GM23248 (cell line): Measurements from ENCODE around the gene ZNF407. TPM values are rescaled to one million over a fixed set of nuclear protein-coding genes. Genes with fewer than 3 reads are reported as not detected.

ENCODE experiments used
- DNase-seq: peaks from one replicate; pipeline ENCODE4 v3.0.0-alpha.2; 2015
- H2AFZ ChIP-seq: fragments of 200-600 bp; sonication (generic); 2 replicates; pipeline ENCODE4 v1.6.1; 2016; ENCODE audit warnings: antibody characterized with exemption
- H3F3A ChIP-seq: fragments of 200-600 bp; sonication (generic); 2 replicates; pipeline ENCODE4 v1.6.1; 2016; ENCODE audit warnings: mild to moderate bottlenecking, antibody characterized with exemption, mixed run types; ENCODE audit not compliant: insufficient read depth
- H3K27ac ChIP-seq: fragments of 200-600 bp; sonication (generic); 2 replicates; pipeline ENCODE4 v1.5.1; 2016; ENCODE audit warnings: mild to moderate bottlenecking
- H3K27me3 ChIP-seq: fragments of 200-600 bp; sonication (generic); replicated peaks from 2 replicates; pipeline ENCODE4 v1.6.1; 2016; ENCODE audit warnings: mild to moderate bottlenecking; ENCODE audit not compliant: insufficient read depth
- H3K36me3 ChIP-seq: fragments of 200-600 bp; sonication (generic); 2 replicates; pipeline ENCODE4 v1.6.1; 2016; ENCODE audit warnings: low read depth, mild to moderate bottlenecking
- H3K4me1 ChIP-seq: fragments of 200-600 bp; sonication (generic); 2 replicates; pipeline ENCODE4 v1.6.1; 2016; ENCODE audit warnings: mild to moderate bottlenecking; ENCODE audit not compliant: insufficient read depth
- H3K4me2 ChIP-seq: fragments of 200-600 bp; sonication (generic); one replicate; pipeline ENCODE4 v1.6.1; 2016; ENCODE audit warnings: mild to moderate bottlenecking; ENCODE audit not compliant: unreplicated experiment
- H3K4me3 ChIP-seq: fragments of 200-600 bp; sonication (generic); 2 replicates; pipeline ENCODE4 v1.5.1; 2016; ENCODE audit warnings: mild to moderate bottlenecking
- H3K79me2 ChIP-seq: fragments of 200-600 bp; sonication (generic); 2 replicates; pipeline ENCODE4 v1.6.1; 2016; ENCODE audit warnings: mild to moderate bottlenecking; ENCODE audit not compliant: insufficient read depth
- H3K9ac ChIP-seq: fragments of 200-600 bp; sonication (generic); 2 replicates; pipeline ENCODE4 v1.6.1; 2016; ENCODE audit warnings: mild to moderate bottlenecking
- H3K9me2 ChIP-seq: fragments of 200-600 bp; sonication (generic); 2 replicates; pipeline ENCODE4 v1.6.1; 2016; ENCODE audit warnings: mixed run types, mild to moderate bottlenecking, moderate library complexity; ENCODE audit not compliant: insufficient read depth
- H3K9me3 ChIP-seq: fragments of 200-600 bp; sonication (generic); one replicate; pipeline ENCODE4 v1.6.1; 2017; ENCODE audit warnings: low read depth
- H4K20me1 ChIP-seq: fragments of 200-600 bp; sonication (generic); 2 replicates; pipeline ENCODE4 v1.6.0; 2016; ENCODE audit not compliant: insufficient read depth
- EZH2 ChIP-seq: fragments of 200-600 bp; sonication (generic); IDR thresholded peaks from 2 replicates; pipeline ENCODE4 v1.6.1; 2018; ENCODE audit warnings: antibody characterized with exemption, mild to moderate bottlenecking; ENCODE audit not compliant: insufficient read depth, poor library complexity, severe bottlenecking
- EZH2phosphoT487 ChIP-seq: fragments of 200-600 bp; sonication (generic); IDR thresholded peaks from 2 replicates; pipeline ENCODE4 v1.6.1; 2018; ENCODE audit warnings: antibody characterized with exemption, moderate library complexity, mild to moderate bottlenecking, low read depth; ENCODE audit not compliant: insufficient read depth
- WGBS, 2 experiments: methylation state at CpG; one replicate each; pipeline ENCODE4 v1.1.6; 2015 to 2017; ENCODE audit warnings: low lambda C conversion rate in 2 of 2, low coverage in 1 of 2; ENCODE audit errors: missing lambda C conversion rate in 2 of 2; 5-methylcytosine and 5-hydroxymethylcytosine counted together
- in situ Hi-C: fragments of 300-500 bp; cut with MboI; formaldehyde crosslinking; loops from 2 replicates; pipeline ENCODE4 v1.15.0; 2020
- polyA plus RNA-seq: library from polyadenylated mRNA; unstranded; fragments of >200 nt; fragmentation: Nextera tagmentation; extraction: Ambion mirVana; gene quantifications from 2 replicates; pipeline ENCODE4 v1.2.1, GENCODE V29; 2016
- total RNA-seq: library from RNA; depleted of rRNA; stranded (reverse); fragments of >200 nt; shearing (Covaris generic); gene quantifications from 2 replicates; pipeline ENCODE4 v1.2.3, GENCODE V29; 2014

Gene ZNF407
- total and polyA plus RNA-seq, 2 experiments from 2014 or later, result 2.6 to 6.3 TPM

DNA sequence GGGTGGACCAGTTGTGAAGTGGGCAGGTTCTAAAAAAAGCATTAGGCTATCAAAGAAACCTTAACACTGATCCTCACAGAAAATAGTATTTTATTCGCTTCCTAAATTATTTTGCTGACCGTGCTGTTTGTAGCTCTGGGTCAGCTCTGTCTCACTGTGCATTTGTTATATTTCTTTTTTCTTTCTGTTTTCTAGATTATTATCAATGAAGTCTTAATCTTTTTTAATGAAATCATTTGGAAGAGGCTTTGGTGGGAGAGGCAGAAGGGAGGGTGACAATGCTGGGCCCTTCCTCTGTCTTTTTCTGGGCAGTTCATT lies 397.7 kb downstream of the ZNF407 start:
- peaks cover 12% of the 10 kb centered on the region for H3K4me1 ChIP-seq
- H3K9me2 ChIP-seq, result no peaks in the 10 kb centered on the region
- no peaks in the 10 kb centered on the region for H3K27me3 ChIP-seq
- H3F3A ChIP-seq, result no peaks in the 10 kb centered on the region
- no peaks in the 10 kb centered on the region for H4K20me1 ChIP-seq
- no peaks in the 10 kb centered on the region for H3K79me2 ChIP-seq
- H3K9me3 ChIP-seq, result no peaks in the 10 kb centered on the region
- H3K27ac ChIP-seq, result no peak overlapping the region
- H3K4me3 ChIP-seq, result no peak overlapping the region
- in situ Hi-C loops, result no loop called here
- no peak overlapping the region for H3K9ac ChIP-seq
- H3K4me2 ChIP-seq, result no peak overlapping the region
- H2AFZ ChIP-seq, result no peak overlapping the region
- 89 to 92% methylated on average over 2 of the region's 2 CpGs for WGBS, 2 experiments
- DNase-seq, result no peak
- H3K36me3 ChIP-seq, result no peaks in the 10 kb centered on the region
- no peak for TF ChIP-seq EZH2

DNA sequence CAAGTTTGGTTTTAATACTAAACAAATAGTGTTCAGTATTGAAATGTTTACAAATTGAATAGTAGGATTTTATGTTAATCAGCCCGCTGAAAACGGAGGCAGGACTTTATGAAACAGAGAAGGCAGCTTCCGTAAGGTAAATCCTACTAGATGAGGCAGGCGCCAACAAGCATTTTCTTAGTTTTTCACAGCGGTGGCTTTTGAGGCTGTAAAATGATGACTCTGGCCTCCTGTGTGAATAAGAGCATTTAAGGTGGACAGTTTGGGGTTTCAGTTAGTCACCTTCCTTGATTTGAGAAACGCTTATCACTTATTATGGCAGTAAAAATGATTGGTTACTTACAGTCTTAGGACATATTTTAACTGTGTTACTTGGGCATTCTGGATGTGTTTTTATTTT lies 398.4 kb downstream of the ZNF407 start:
- H3K9me2 ChIP-seq, result no peaks in the 10 kb centered on the region
- peaks cover 12% of the 10 kb centered on the region for H3K4me1 ChIP-seq
- DNase-seq, result no peak
- no peaks in the 10 kb centered on the region for H3K9me3 ChIP-seq
- no peaks in the 10 kb centered on the region for H4K20me1 ChIP-seq
- no peak overlapping the region for H3K9ac ChIP-seq
- WGBS, 2 experiments, result 98 to 99% methylated on average over 6 of the region's 6 CpGs
- H3K36me3 ChIP-seq, result no peaks in the 10 kb centered on the region
- no peaks in the 10 kb centered on the region for H3F3A ChIP-seq
- H3K27me3 ChIP-seq, result no peaks in the 10 kb centered on the region
- H3K4me3 ChIP-seq, result no peak overlapping the region
- no peak overlapping the region for H3K27ac ChIP-seq
- H3K4me2 ChIP-seq, result no peak overlapping the region
- H3K79me2 ChIP-seq, result no peaks in the 10 kb centered on the region
- no peak for TF ChIP-seq EZH2
- no peak for TF ChIP-seq EZH2phosphoT487
- H2AFZ ChIP-seq, result no peak overlapping the region
- in situ Hi-C loops, result no loop called here

DNA sequence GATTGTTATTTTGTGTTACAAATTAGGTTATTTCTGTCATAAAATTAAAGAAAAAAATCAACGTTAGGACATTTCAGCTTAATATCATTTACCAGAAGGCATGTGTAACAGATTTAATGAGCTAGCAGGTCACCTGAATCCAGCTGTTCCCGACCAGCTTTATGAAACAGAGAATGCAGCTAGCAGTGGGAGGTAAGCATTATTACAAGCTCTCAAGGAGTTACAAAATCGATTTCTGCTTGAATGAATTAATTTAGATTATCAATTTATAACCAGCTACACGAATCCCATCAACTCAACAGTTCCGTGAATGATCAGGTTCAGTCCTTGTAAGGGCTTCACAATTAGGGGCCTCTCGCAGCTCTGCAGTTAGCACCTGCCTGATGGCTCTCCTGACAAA lies 399.3 kb downstream of the ZNF407 start:
- Histone ChIP-seq H3K9ac (no peak overlapping the region), H3K36me3 (no peaks in the 10 kb centered on the region), H3K4me2 (no peak overlapping the region), H4K20me1 (no peaks in the 10 kb centered on the region), H3K79me2 (no peaks in the 10 kb centered on the region), H3K27me3 (no peaks in the 10 kb centered on the region), H3K4me1 (peaks cover 12% of the 10 kb centered on the region), H3K27ac (no peak overlapping the region), H3K9me3 (no peaks in the 10 kb centered on the region), H3K9me2 (no peaks in the 10 kb centered on the region), H2AFZ (no peak overlapping the region), H3K4me3 (no peak overlapping the region), H3F3A (no peaks in the 10 kb centered on the region)
- TF ChIP-seq EZH2phosphoT487, result no peak
- TF ChIP-seq EZH2, result no peak
- no peak for DNase-seq
- in situ Hi-C loops, result no loop called here
- WGBS, 2 experiments, result 94 to 96% methylated on average over 6 of the region's 6 CpGs

DNA sequence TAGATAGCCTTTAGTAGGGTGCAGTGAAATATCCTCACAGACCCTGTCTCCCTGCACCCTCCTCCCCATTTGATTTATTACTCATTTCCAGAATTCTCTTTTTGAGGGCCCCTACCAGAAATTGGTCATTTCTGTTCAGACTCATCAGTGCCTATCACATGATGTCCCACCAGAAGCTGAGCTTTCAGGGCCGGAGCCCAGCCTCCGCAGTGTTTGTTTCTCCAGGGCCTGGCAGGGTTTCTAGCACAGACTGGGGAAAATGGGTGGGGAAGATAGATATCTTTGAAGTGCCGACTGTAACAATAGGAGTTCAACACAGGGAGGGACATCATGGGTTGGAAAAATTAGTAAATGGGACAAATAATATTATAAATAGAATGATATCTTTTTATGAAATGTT lies 403.2 kb downstream of the ZNF407 start:
- Histone ChIP-seq H3K36me3 (no peaks in the 10 kb centered on the region), H3K79me2 (no peaks in the 10 kb centered on the region), H3K9ac (no peak overlapping the region), H3K27me3 (no peaks in the 10 kb centered on the region), H4K20me1 (no peaks in the 10 kb centered on the region), H3K9me2 (no peaks in the 10 kb centered on the region), H3K4me3 (no peak overlapping the region), H3K4me1 (no peaks in the 10 kb centered on the region), H3K4me2 (no peak overlapping the region), H3K9me3 (no peaks in the 10 kb centered on the region), H2AFZ (no peak overlapping the region), H3F3A (no peaks in the 10 kb centered on the region), H3K27ac (no peak overlapping the region)
- in situ Hi-C loops, result no loop called here
- no peak for DNase-seq
- TF ChIP-seq EZH2phosphoT487 (no peak), EZH2 (no peak)
- 83 to 90% methylated on average over 3 of the region's 3 CpGs for WGBS, 2 experiments

DNA sequence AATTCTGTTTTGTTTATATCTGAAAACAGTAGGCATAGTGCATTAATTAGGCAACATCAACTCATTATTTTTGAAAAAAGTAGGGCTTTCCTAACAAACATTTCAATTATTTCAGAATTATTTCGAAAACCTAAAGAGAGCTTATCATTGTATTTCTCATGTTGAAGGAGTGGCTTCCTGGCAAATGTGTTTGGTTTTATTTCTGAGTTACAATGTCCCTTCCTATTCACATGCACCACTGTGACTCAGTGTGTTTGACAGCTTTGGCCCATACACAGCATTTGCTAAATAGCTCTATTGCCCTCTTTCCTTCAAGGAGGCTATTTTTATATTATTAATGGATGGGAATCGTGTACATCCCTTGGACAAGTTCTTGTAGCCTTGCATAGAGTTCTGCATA lies 405.4 kb downstream of the ZNF407 start:
- DNase-seq, result peak; percentile 2
- in situ Hi-C loops, result no loop called here
- Histone ChIP-seq H3K27ac (no peak overlapping the region), H3K9me3 (no peaks in the 10 kb centered on the region), H3F3A (no peaks in the 10 kb centered on the region), H3K9ac (no peak overlapping the region), H3K79me2 (no peaks in the 10 kb centered on the region), H3K27me3 (no peaks in the 10 kb centered on the region), H3K4me2 (no peak overlapping the region), H4K20me1 (no peaks in the 10 kb centered on the region), H3K36me3 (no peaks in the 10 kb centered on the region), H3K4me3 (no peak overlapping the region), H2AFZ (no peak overlapping the region), H3K4me1 (no peaks in the 10 kb centered on the region), H3K9me2 (no peaks in the 10 kb centered on the region)
- WGBS, 2 experiments, result 74 to 82% methylated on average over 2 of the region's 2 CpGs
- no peak for TF ChIP-seq EZH2
- TF ChIP-seq EZH2phosphoT487, result no peak
